ENCODE measurements around the gene CALY.
"Not testable (repeated sequence)": the region's sequence is repeated elsewhere in the genome, so short reads cannot be mapped to it uniquely, and the experiment has no call there.

The CALY gene

GRCh38 chr10:133370030-133370786 lies 33.5 kb upstream of the CALY start:
- no peak for TF ChIP-seq CTCF (IDR thresholded peaks at IDR 0.05)
- Histone ChIP-seq H3K27me3 (no peaks in the 10 kb centered on the region), H3K9me3 (no peaks in the 10 kb centered on the region), H3K36me3 (peaks cover 36 to 61% (median 47%) of the 10 kb centered on the region in 3 donors), H3K27ac (no peak overlapping the region), H3K4me3 (no peak overlapping the region), H3K4me1 (peaks cover 0 to 18% (median 12%) of the 10 kb centered on the region in 4 donors)
- DNase-seq: no peak
- intact Hi-C loops (cut with DNase I; ENCODE audit: low total_unique reads): no loop called here

- Histone ChIP-seq H3K36me3 (peaks cover 48 to 82% (median 65%) of the 10 kb centered on the region in 3 donors), H3K9me3 (no peaks in the 10 kb centered on the region), H3K4me1 (peaks cover 0 to 12% (median 9%) of the 10 kb centered on the region in 4 donors), H3K27ac (no peak overlapping the region), H3K27me3 (no peaks in the 10 kb centered on the region), H3K4me3 (no peak overlapping the region)
- intact Hi-C loops (cut with DNase I; ENCODE audit: low total_unique reads): no loop called here
- no peak for DNase-seq
- no peak for TF ChIP-seq CTCF (IDR thresholded peaks at IDR 0.05)
Measured at GRCh38 chr10:133368153-133368552, 31.5 kb upstream of the CALY start.

GRCh38 chr10:133367461-133367860 lies 30.8 kb upstream of the CALY start:
- H3K36me3 ChIP-seq: peaks cover 48 to 89% (median 72%) of the 10 kb centered on the region in 3 donors
- H3K4me1 ChIP-seq; H3K9me3 ChIP-seq; H3K4me3 ChIP-seq; intact Hi-C loops (cut with DNase I; ENCODE audit: low total_unique reads); H3K27me3 ChIP-seq; H3K27ac ChIP-seq; DNase-seq: not testable (repeated sequence)

GRCh38 chr10:133366751-133367150 lies 30.1 kb upstream of the CALY start:
- DNase-seq: peak in 1 of 2 donors; percentile 62
- intact Hi-C loops (cut with DNase I; ENCODE audit: low total_unique reads): no loop called here

GRCh38 chr10:133366130-133366478 lies 29.4 kb upstream of the CALY start:
- Histone ChIP-seq H3K27me3 (no peaks in the 10 kb centered on the region), H3K27ac (no peak overlapping the region), H3K4me3 (no peak overlapping the region), H3K36me3 (peaks cover 48 to 99% (median 82%) of the 10 kb centered on the region in 3 donors), H3K4me1 (no peaks in the 10 kb centered on the region), H3K9me3 (no peaks in the 10 kb centered on the region)
- TF ChIP-seq CTCF (IDR thresholded peaks at IDR 0.05): no peak
- no peak for DNase-seq
- intact Hi-C loops (cut with DNase I; ENCODE audit: low total_unique reads): no loop called here

More at GRCh38 chr10:133366751-133367150, 30.1 kb upstream of the CALY start:
- H3K27me3 ChIP-seq: no peaks in the 10 kb centered on the region
- no peak overlapping the region for H3K4me3 ChIP-seq
- peaks cover 48 to 96% (median 79%) of the 10 kb centered on the region in 3 donors for H3K36me3 ChIP-seq
- H3K4me1 ChIP-seq: peaks cover 0 to 2% (median 0%) of the 10 kb centered on the region in 4 donors
- TF ChIP-seq CTCF (IDR thresholded peaks at IDR 0.05): no peak
- no peaks in the 10 kb centered on the region for H3K9me3 ChIP-seq
- H3K27ac ChIP-seq: no peak overlapping the region

- Histone ChIP-seq H3K36me3 (peaks cover 48 to 94% (median 81%) of the 10 kb centered on the region in 3 donors), H3K4me3 (no peak overlapping the region), H3K9me3 (no peaks in the 10 kb centered on the region), H3K27ac (no peak overlapping the region), H3K27me3 (no peaks in the 10 kb centered on the region), H3K4me1 (no peaks in the 10 kb centered on the region)
- no peak for TF ChIP-seq CTCF (IDR thresholded peaks at IDR 0.05)
- intact Hi-C loops (cut with DNase I; ENCODE audit: low total_unique reads): no loop called here
- no peak for DNase-seq
Measured at GRCh38 chr10:133365461-133366129, 28.9 kb upstream of the CALY start.
